ENCODE results near the gene CRYGA. TPM values are rescaled to one million over a fixed set of nuclear protein-coding genes. Genes with fewer than 3 reads are reported as not detected.
"Not testable (repeated sequence)": the region's sequence is repeated elsewhere in the genome, so short reads cannot be mapped to it uniquely, and the experiment has no call there.

CRYGA gene
- total RNA-seq, 2 experiments from 2014 or later: not detected

DNA sequence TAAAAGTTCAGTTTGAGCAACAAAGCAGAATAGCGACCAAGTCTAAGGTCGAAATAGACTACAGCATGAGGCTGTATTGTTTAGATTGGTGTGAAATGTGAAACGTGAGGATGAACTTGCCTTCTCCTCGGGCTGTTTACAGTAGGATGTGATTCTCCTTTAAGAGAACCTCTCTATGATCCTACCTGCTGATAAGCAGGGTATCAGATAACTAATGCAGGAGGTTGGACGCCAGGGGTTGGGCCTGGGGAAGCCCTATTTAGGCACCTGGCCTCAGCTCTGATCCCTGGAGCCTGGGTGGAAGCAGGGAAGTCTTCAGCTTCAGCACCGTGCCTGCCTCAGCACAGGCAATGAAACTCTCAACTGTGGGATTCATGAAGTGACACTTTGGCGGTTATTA is 50.4 kb downstream of the CRYGA start:
- ATAC-seq (ENCODE audit: poor library complexity) (no peak), DNase-seq (no peak)
- Histone ChIP-seq H3K4me3 (ENCODE audit: low read length) (no peak overlapping the region), H3K9me3 (ENCODE audit: control insufficient read depth in 1 of 2, insufficient read depth in 1 of 2, low read length in 2 of 2) (no peaks in the 10 kb centered on the region), H3K36me3 (ENCODE audit: insufficient read depth, low read length) (no peaks in the 10 kb centered on the region), H3K27ac (ENCODE audit: low read depth in 1 of 2, low read length in 2 of 2) (no peak overlapping the region), H3K4me1 (ENCODE audit: insufficient read depth, low read length) (no peaks in the 10 kb centered on the region), H3K27me3 (ENCODE audit: control insufficient read depth in 1 of 2, insufficient read depth in 2 of 2, low read length in 2 of 2) (no peaks in the 10 kb centered on the region)
- CTCF ChIA-PET: no interaction called here
- Mint-ChIP-seq H3K36me3 (ENCODE audit: low read depth) (no peaks in the 10 kb centered on the region), H3K4me1 (ENCODE audit: low read depth) (no peaks in the 10 kb centered on the region), H3K9me3 (no peaks in the 10 kb centered on the region), H3K27ac (no peak overlapping the region), H3K4me3 (no peak overlapping the region), H3K27me3 (no peaks in the 10 kb centered on the region)
- TF ChIP-seq, protein P1, sequence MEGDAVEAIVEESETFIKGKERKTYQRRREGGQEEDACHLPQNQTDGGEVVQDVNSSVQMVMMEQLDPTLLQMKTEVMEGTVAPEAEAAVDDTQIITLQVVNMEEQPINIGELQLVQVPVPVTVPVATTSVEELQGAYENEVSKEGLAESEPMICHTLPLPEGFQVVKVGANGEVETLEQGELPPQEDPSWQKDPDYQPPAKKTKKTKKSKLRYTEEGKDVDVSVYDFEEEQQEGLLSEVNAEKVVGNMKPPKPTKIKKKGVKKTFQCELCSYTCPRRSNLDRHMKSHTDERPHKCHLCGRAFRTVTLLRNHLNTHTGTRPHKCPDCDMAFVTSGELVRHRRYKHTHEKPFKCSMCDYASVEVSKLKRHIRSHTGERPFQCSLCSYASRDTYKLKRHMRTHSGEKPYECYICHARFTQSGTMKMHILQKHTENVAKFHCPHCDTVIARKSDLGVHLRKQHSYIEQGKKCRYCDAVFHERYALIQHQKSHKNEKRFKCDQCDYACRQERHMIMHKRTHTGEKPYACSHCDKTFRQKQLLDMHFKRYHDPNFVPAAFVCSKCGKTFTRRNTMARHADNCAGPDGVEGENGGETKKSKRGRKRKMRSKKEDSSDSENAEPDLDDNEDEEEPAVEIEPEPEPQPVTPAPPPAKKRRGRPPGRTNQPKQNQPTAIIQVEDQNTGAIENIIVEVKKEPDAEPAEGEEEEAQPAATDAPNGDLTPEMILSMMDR (IDR thresholded peaks at IDR 0.05): no peak
- POLR2A ChIA-PET: no interaction called here
- intact Hi-C loops (cut with DNase I, micrococcal nuclease): no loop called here

DNA sequence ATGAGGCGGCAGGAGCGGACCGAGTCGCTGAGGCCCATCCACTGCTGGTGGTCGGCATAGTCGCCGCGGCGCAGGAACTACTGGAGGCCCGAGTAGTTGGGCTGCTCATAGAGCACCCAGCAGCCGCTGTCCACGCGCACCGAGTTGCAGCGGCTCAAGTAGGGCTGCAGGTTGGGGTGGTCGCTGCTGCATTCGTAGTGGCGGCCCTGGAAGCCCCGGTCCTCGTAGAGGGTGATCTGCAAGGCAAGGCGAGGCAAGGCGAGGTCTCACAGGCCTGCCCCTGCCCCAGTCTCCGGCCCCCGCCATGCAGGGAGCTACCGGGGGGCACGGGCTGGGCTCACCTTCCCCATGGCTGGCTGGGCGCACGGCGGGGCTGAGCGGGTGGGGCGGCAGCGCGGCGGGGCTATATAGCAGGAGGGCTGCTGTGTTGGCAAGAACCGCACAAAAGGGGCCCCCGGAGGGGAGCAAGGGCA is 51.1 kb downstream of the CRYGA start:
- H3K36me3 ChIP-seq (ENCODE audit: insufficient read depth, low read length); ATAC-seq (ENCODE audit: poor library complexity); POLR2A ChIA-PET; H3K36me3 Mint-ChIP-seq (ENCODE audit: low read depth); intact Hi-C loops (cut with DNase I, micrococcal nuclease); H3K9me3 ChIP-seq (ENCODE audit: control insufficient read depth in 1 of 2, insufficient read depth in 1 of 2, low read length in 2 of 2); H3K4me1 ChIP-seq (ENCODE audit: insufficient read depth, low read length); CTCF ChIA-PET; DNase-seq; H3K27me3 Mint-ChIP-seq; H3K27ac Mint-ChIP-seq; H3K4me1 Mint-ChIP-seq (ENCODE audit: low read depth); H3K27ac ChIP-seq (ENCODE audit: low read depth in 1 of 2, low read length in 2 of 2); H3K4me3 Mint-ChIP-seq; H3K4me3 ChIP-seq (ENCODE audit: low read length); H3K9me3 Mint-ChIP-seq; H3K27me3 ChIP-seq (ENCODE audit: control insufficient read depth in 1 of 2, insufficient read depth in 2 of 2, low read length in 2 of 2): not testable (repeated sequence)

Other genes starting within 250 kb of the CRYGA start
- 10 to 100 TPM; 11.3 to 11.6 TPM for gene PLEKHM3, start 138.1 kb downstream of the CRYGA start, total RNA-seq
- not detected for gene CRYGD, start 39.1 kb downstream of the CRYGA start, total RNA-seq
- gene CRYGC, start 33.8 kb downstream of the CRYGA start, total RNA-seq: not detected
- gene CRYGB, start 17.4 kb downstream of the CRYGA start, total RNA-seq: not detected
- not detected for gene C2orf80, start 26.4 kb upstream of the CRYGA start, total RNA-seq
- 1 to 10 TPM; 3.0 to 3.4 TPM for gene IDH1, start 91.5 kb upstream of the CRYGA start, total RNA-seq
- 10 to 100 TPM; 29.3 to 29.9 TPM for gene PIKFYVE, start 102.7 kb upstream of the CRYGA start, total RNA-seq
- gene PTH2R, start 243.2 kb upstream of the CRYGA start, total RNA-seq: not detected

Measured in CD4-positive, alpha-beta T cell (primary cell).